Colon (tissue), 2 donors: ENCODE results near the gene NHSL1.

ENCODE experiments used
- FAIRE-seq: peaks from 2 replicates; lab custom pipeline; 2012; peaks lifted over from hg19 to GRCh38; lab: Jason Lieb, UNC
- donor health status: control.
- donor health status: control.

NHSL1 gene

GRCh38 chr6:138401960-138402837 is 97.1 kb downstream of the NHSL1 start:
- no peak for FAIRE-seq

- FAIRE-seq: no peak
These were observed 99.0 kb downstream of the NHSL1 start for GRCh38 chr6:138400326-138400725.

- no peak for FAIRE-seq
These were observed 101.9 kb downstream of the NHSL1 start for GRCh38 chr6:138397128-138398122.

- no peak for FAIRE-seq
These were observed 102.6 kb downstream of the NHSL1 start for GRCh38 chr6:138396709-138397108.

GRCh38 chr6:138393871-138394783 is 105.2 kb downstream of the NHSL1 start:
- no peak for FAIRE-seq

- no peak for FAIRE-seq
These were observed 109.7 kb downstream of the NHSL1 start for GRCh38 chr6:138389551-138389950.

- FAIRE-seq: no peak
These were observed 111.5 kb downstream of the NHSL1 start for GRCh38 chr6:138387577-138388368.

GRCh38 chr6:138386897-138387296 is 112.4 kb downstream of the NHSL1 start:
- FAIRE-seq: no peak

- FAIRE-seq: no peak
These were observed 115.5 kb downstream of the NHSL1 start for GRCh38 chr6:138383776-138384175.

- no peak for FAIRE-seq
These were observed 116.6 kb downstream of the NHSL1 start for GRCh38 chr6:138382498-138383265.

- no peak for FAIRE-seq
These were observed 120.8 kb downstream of the NHSL1 start for GRCh38 chr6:138378463-138378862.

- no peak for FAIRE-seq
These were observed 121.5 kb downstream of the NHSL1 start, which contains the start of gene SMIM28 for GRCh38 chr6:138377844-138378243. Gene SMIM28, plus strand, starts transcription at chr6:138377905. Its CDS starts 168 bp downstream, at chr6:138378073.

GRCh38 chr6:138377042-138377441 is 122.3 kb downstream of the NHSL1 start:
- no peak for FAIRE-seq

GRCh38 chr6:138374815-138375214 is 124.5 kb downstream of the NHSL1 start:
- FAIRE-seq: no peak

- no peak for FAIRE-seq
These were observed 125.1 kb downstream of the NHSL1 start for GRCh38 chr6:138374230-138374629.

GRCh38 chr6:138372711-138373463 is 126.4 kb downstream of the NHSL1 start:
- FAIRE-seq: no peak
